Fibroblast of pulmonary artery (primary cell): ENCODE measurements around the gene MISP3.

ENCODE experiments used
- DNase-seq: peaks from one replicate; pipeline ENCODE4 v3.0.0-alpha.2; 2010; ENCODE audit warnings: low read depth
- H3K4me3 ChIP-seq: replicated peaks from 2 replicates; pipeline ENCODE4 v1.5.1; 2011; ENCODE audit warnings: low read depth, mild to moderate bottlenecking, control low read depth, low read length, moderate library complexity
- TF ChIP-seq, protein P1 (sequence below): IDR thresholded peaks from 2 replicates; pipeline ENCODE4 v1.5.1; 2011; ENCODE audit warnings: mild to moderate bottlenecking, control low read depth, low read length, inconsistent platforms; ENCODE audit errors: missing control alignments

Gene MISP3

DNA sequence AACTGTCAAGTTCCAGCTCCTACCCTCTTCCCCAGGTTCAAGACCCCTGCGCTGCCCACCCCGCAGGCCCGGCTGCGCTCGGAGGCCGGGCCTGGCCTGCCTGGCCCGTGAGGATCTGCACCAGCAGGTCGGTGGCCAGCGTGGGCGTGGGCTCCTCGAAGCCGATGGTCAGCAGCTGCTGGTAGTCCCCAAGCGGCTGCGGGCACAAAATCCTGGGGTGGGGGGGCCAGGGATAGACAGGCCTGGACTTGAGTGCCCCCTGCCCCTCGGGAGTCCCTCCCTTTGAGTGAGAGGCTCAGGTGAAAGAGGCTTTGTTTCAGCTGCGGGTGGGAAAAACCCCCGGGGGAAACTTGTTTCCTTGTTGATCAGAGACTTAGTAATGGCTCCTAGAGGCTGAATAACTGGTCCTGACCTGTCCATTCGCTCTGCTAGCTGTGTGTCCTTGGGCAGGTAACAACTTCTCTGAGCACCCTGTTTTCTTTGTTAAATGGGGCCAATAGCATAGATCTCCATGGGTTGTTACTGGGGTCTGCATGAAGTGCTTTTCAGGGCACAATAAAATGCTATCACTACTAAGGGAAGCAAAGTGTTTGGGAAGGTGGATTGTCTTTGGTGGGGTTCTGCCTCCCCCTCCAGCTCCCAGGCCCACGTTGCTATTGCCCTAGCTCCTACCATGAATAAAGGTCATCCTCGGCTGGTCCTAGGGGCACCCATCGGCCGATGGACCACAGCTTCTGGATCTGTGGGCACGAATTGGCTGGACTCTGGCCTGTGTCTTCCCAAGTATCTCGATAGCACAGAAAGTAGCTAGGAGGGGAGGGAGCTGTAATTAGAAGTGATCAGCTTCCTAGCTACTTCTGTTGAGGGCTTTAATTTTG is 9.4 kb downstream of the MISP3 start:
- TF ChIP-seq, protein P1, sequence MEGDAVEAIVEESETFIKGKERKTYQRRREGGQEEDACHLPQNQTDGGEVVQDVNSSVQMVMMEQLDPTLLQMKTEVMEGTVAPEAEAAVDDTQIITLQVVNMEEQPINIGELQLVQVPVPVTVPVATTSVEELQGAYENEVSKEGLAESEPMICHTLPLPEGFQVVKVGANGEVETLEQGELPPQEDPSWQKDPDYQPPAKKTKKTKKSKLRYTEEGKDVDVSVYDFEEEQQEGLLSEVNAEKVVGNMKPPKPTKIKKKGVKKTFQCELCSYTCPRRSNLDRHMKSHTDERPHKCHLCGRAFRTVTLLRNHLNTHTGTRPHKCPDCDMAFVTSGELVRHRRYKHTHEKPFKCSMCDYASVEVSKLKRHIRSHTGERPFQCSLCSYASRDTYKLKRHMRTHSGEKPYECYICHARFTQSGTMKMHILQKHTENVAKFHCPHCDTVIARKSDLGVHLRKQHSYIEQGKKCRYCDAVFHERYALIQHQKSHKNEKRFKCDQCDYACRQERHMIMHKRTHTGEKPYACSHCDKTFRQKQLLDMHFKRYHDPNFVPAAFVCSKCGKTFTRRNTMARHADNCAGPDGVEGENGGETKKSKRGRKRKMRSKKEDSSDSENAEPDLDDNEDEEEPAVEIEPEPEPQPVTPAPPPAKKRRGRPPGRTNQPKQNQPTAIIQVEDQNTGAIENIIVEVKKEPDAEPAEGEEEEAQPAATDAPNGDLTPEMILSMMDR, result no peak
- peak overlapping the region; percentile 81 for H3K4me3 ChIP-seq
- DNase-seq, result no peak

DNA sequence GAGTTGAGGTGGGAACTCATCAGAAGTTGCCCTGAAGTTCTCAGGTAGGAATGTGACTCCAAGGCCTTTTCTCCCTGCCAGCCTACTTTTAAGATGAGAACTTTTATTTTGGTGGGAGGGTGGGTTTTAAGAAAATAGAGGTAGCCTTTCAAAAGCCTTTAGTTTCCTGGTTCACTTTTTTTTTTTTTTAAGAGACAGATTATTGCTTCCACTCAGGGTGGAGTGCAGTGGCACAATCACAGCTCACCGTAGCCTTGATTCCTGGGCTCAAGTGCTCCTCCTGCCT is 10.0 kb downstream of the MISP3 start:
- TF ChIP-seq, protein P1, result no peak
- no peak overlapping the region for H3K4me3 ChIP-seq
- DNase-seq, result no peak

DNA sequence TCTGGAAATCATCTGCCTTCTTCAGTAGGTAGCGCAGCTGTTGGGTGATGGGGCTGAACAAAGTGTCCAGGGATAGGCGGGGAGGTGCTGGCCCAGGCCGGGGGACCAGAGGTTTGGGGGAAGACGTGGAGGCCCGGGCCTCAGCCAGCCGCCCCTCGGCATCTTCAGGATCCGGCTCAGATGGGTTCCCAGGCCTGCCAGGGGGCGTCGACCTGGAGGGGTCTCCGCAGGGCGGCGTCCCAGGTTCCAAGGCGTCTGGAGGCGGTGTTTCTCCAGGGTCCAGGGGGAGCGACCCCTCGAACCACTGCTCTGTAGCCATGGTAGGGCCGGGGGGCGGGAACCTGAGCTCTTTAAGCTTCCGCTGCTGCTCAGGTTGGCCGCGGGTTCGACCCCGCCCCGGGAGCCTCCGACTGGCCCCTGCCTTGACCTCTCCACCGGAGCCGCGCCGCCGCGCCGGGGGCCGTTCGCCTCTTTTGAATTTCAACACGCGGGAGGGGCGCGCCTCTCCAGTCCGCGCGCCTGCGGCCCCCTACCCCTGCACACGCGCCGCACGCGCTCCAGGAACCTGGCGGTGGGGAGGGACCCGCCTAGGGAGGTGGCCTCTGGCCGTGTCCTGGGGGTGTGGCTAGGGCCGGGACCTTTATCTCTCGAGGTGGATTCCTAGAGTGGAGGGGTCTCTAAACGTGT is 12.9 kb downstream of the MISP3 start, which contains the start of gene C19orf67:
TSS of gene C19orf67 (minus strand) at position 475 of the 687 bp plus-strand sequence. CDS start at position 319, 156 bp downstream.
- H3K4me3 ChIP-seq, result no peak within 1 kb of the TSS
- DNase-seq, result no peak
- TF ChIP-seq, protein P1, result no peak

DNA sequence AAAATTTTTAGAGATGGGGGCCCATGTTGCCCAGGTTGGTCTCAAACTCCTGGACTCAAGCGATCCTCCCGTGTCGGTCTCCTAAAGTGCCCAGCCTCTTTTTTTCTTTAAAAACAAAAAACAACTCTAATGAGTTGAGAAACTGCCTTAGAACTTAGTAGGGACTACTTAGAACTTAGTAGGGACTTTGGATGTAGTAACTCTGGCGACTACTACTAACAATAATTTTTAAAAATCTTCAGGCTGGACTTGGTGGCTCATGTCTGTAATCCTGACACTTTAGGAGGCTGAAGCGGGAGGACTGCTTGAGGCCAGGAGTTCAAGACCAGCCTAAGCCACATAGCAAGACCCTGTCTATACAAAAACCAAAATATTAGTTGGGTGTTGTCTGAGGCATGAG is 13.5 kb downstream of the MISP3 start:
- DNase-seq, result no peak
- TF ChIP-seq, protein P1, result no peak
- H3K4me3 ChIP-seq, result no peak overlapping the region

DNA sequence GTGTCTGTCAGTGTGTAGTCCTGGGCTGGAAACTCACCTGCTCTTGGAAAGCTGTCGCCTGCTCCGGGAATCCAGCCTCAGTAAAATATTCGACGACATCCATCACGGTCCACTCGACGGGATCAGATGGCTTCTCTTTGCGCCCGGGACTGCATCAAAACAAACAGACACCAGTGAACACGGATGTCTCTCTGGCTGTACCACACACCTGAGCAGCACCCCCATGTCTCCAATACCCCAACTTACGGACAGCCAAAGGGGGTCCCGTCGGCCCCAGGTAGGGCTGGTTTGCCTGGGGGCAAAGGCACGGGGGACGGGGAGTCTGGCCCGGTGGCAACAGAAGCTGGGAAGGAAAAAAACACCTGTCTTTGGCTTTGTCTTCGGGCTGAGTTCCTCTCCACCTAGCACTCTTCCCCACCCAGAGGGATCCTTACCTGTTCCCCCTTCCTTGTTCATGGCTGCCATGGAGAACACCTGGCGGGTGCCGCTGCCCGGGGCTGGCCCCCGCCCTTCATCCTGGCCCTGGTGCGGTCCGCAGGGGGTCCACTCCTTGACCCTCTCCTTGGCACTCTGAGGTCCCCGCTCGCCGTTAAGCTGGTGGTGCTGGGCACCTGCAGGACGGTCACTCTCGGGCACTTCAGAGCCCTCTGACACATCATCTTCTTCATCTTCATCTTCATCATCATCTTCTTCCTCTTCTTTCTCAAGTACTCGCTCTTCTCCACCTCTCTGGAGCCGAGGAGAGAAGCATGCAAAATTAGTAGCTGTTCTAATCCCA is 16.2 kb downstream of the MISP3 start:
- peak overlapping the region; percentile 75 for H3K4me3 ChIP-seq
- no peak for DNase-seq

DNA sequence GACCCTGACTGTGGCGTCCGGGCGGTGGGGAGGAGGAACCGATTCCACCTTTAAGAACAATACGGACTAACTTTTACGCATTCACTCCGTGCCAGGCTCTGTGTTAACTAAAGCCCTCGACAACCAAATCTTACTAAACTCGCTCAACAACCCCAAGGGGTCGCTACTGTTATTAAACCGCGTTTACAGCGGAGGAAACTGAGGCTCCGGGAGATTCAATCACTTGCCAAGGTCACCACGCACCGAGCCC is 16.8 kb downstream of the MISP3 start:
- TF ChIP-seq, protein P1, result no peak
- DNase-seq, result peak; percentile 43
- peak overlapping the region; percentile 75 for H3K4me3 ChIP-seq

More for the DNA sequence above, 16.2 kb downstream of the MISP3 start:
- TF ChIP-seq, protein P1, result no peak
